Measurements from ENCODE around the gene TFR2. TPM values are rescaled to one million over a fixed set of nuclear protein-coding genes. Genes with fewer than 3 reads are reported as not detected.

TFR2 gene
- total and polyA plus RNA-seq, 4 experiments from 2014 or later, result 0.75 to 6.2 (median 4.1) TPM

GRCh38 chr7:100577507-100577906 is 63.8 kb downstream of the TFR2 start:
- H3K27ac ChIP-seq (ENCODE audit: low read depth, low read length), result no peak overlapping the region
- H3K36me3 ChIP-seq (ENCODE audit: insufficient read depth, low read length), result peaks cover 77% of the 10 kb centered on the region
- ChIA-PET CTCF (ENCODE audit: partially characterized antibody) (interaction anchor here (0.6 to 2.4 kb wide), 6 partner anchors 11 to 116 kb away, joined by 3 to 13 read pairs (median 4); no protein-coding TSS in a partner anchor), POLR2A (ENCODE audit: partially characterized antibody) (interaction anchor here (1.2 to 2.9 kb wide), 6 partner anchors 8 to 35 kb away, joined by 3 to 20 read pairs (median 4); partner anchors contain the start of genes FBXO24, LRCH4 and MOSPD3)
- H3K4me3 Mint-ChIP-seq, result no peak overlapping the region
- peaks cover 9 to 28% of the 10 kb centered on the region in 2 donors for H3K36me3 Mint-ChIP-seq
- intact Hi-C loops (cut with micrococcal nuclease), result no loop called here
- H3K9me3 ChIP-seq (ENCODE audit: control insufficient read depth in 1 of 2, low read length in 2 of 2), result no peaks in the 10 kb centered on the region
- H3K27ac Mint-ChIP-seq, result no peak overlapping the region
- no peaks in the 10 kb centered on the region for H3K9me3 Mint-ChIP-seq
- H3K27me3 Mint-ChIP-seq, result no peaks in the 10 kb centered on the region
- no peak overlapping the region for H3K4me3 ChIP-seq (ENCODE audit: low read length in 2 of 2)
- peaks cover 20% of the 10 kb centered on the region for H3K4me1 ChIP-seq (ENCODE audit: insufficient read depth, low read length)
- peaks cover 0 to 11% (median 2%) of the 10 kb centered on the region in 4 donors for H3K4me1 Mint-ChIP-seq
- no peaks in the 10 kb centered on the region for H3K27me3 ChIP-seq (ENCODE audit: insufficient read depth, low read length)
- DNase-seq, result no peak

GRCh38 chr7:100577103-100577502 is 64.2 kb downstream of the TFR2 start:
- no peaks in the 10 kb centered on the region for H3K27me3 ChIP-seq (ENCODE audit: insufficient read depth, low read length)
- no peak overlapping the region for H3K27ac ChIP-seq (ENCODE audit: low read depth, low read length)
- Mint-ChIP-seq H3K36me3 (peaks cover 9 to 32% of the 10 kb centered on the region in 2 donors), H3K4me3 (no peak overlapping the region), H3K27me3 (no peaks in the 10 kb centered on the region), H3K27ac (no peak overlapping the region), H3K4me1 (peaks cover under 1 to 15% (median 1%) of the 10 kb centered on the region in 4 donors), H3K9me3 (no peaks in the 10 kb centered on the region)
- peaks cover 73% of the 10 kb centered on the region for H3K36me3 ChIP-seq (ENCODE audit: insufficient read depth, low read length)
- H3K4me3 ChIP-seq (ENCODE audit: low read length in 2 of 2), result no peak overlapping the region
- no peak for DNase-seq
- peaks cover 16% of the 10 kb centered on the region for H3K4me1 ChIP-seq (ENCODE audit: insufficient read depth, low read length)
- POLR2A ChIA-PET (ENCODE audit: partially characterized antibody), result interaction anchor here (1.2 to 2.9 kb wide), 5 partner anchors 8 to 29 kb away, joined by 3 to 20 read pairs (median 5); partner anchors contain the start of genes FBXO24 and LRCH4
- H3K9me3 ChIP-seq (ENCODE audit: control insufficient read depth in 1 of 2, low read length in 2 of 2), result no peaks in the 10 kb centered on the region
- intact Hi-C loops (cut with micrococcal nuclease), result no loop called here
- CTCF ChIA-PET (ENCODE audit: partially characterized antibody), result interaction anchor here (0.6 to 2.4 kb wide), 4 partner anchors 12 to 116 kb away, joined by 3 to 13 read pairs (median 4); no protein-coding TSS in a partner anchor

GRCh38 chr7:100576384-100576993 is 64.9 kb downstream of the TFR2 start:
- Histone ChIP-seq H3K9me3 (ENCODE audit: control insufficient read depth in 1 of 2, low read length in 2 of 2) (no peaks in the 10 kb centered on the region), H3K27ac (ENCODE audit: low read depth, low read length) (no peak overlapping the region), H3K4me1 (ENCODE audit: insufficient read depth, low read length) (peaks cover 10% of the 10 kb centered on the region), H3K36me3 (ENCODE audit: insufficient read depth, low read length) (peaks cover 67% of the 10 kb centered on the region), H3K27me3 (ENCODE audit: insufficient read depth, low read length) (no peaks in the 10 kb centered on the region), H3K4me3 (ENCODE audit: low read length in 2 of 2) (no peak overlapping the region)
- DNase-seq, result no peak
- ChIA-PET POLR2A (ENCODE audit: partially characterized antibody) (interaction anchor here (0.7 to 2.9 kb wide), 4 partner anchors 10 to 116 kb away, joined by 3 to 20 read pairs (median 4); partner anchors contain the start of genes FBXO24, LRCH4 and MOSPD3), CTCF (ENCODE audit: partially characterized antibody) (interaction anchor here (2.4 kb wide), 1 partner anchor 12 kb away, joined by 13 read pairs; no protein-coding TSS in a partner anchor)
- Mint-ChIP-seq H3K9me3 (peaks cover 0 to 2% (median 0%) of the 10 kb centered on the region in 8 donors), H3K27me3 (no peaks in the 10 kb centered on the region), H3K4me3 (peak overlapping the region in 1 of 8 donors; percentile 51), H3K36me3 (peaks cover 9 to 37% of the 10 kb centered on the region in 2 donors), H3K27ac (peak overlapping the region in 2 of 7 donors; percentile 13 to 42), H3K4me1 (peaks cover 4 to 21% (median 7%) of the 10 kb centered on the region in 4 donors)
- intact Hi-C loops (cut with micrococcal nuclease), result no loop called here

- H3K36me3 Mint-ChIP-seq, result peaks cover 9 to 37% of the 10 kb centered on the region in 2 donors
These were observed 65.5 kb downstream of the TFR2 start for GRCh38 chr7:100575746-100576383.

GRCh38 chr7:100575206-100575631 is 66.1 kb downstream of the TFR2 start:
- peaks cover 5 to 34% (median 6%) of the 10 kb centered on the region in 4 donors for H3K4me1 Mint-ChIP-seq
- Histone ChIP-seq H3K36me3 (ENCODE audit: insufficient read depth, low read length) (peaks cover 54% of the 10 kb centered on the region), H3K4me3 (ENCODE audit: low read length in 2 of 2) (no peak overlapping the region), H3K27ac (ENCODE audit: low read depth, low read length) (no peak overlapping the region), H3K27me3 (ENCODE audit: insufficient read depth, low read length) (no peaks in the 10 kb centered on the region), H3K4me1 (ENCODE audit: insufficient read depth, low read length) (peaks cover 12% of the 10 kb centered on the region), H3K9me3 (ENCODE audit: control insufficient read depth in 1 of 2, low read length in 2 of 2) (no peaks in the 10 kb centered on the region)
- H3K27me3 Mint-ChIP-seq, result no peaks in the 10 kb centered on the region
- H3K36me3 Mint-ChIP-seq, result peaks cover 9 to 37% of the 10 kb centered on the region in 2 donors
- H3K27ac Mint-ChIP-seq, result no peak overlapping the region
- intact Hi-C loops (cut with micrococcal nuclease), result no loop called here
- no peak for DNase-seq
- no peak overlapping the region for H3K4me3 Mint-ChIP-seq
- POLR2A ChIA-PET (ENCODE audit: partially characterized antibody), result no interaction called here
- CTCF ChIA-PET (ENCODE audit: partially characterized antibody), result no interaction called here
- H3K9me3 Mint-ChIP-seq, result peaks cover 0 to 2% (median 0%) of the 10 kb centered on the region in 8 donors

More at GRCh38 chr7:100575746-100576383, 65.5 kb downstream of the TFR2 start:
- Histone ChIP-seq H3K9me3 (ENCODE audit: control insufficient read depth in 1 of 2, low read length in 2 of 2) (no peaks in the 10 kb centered on the region), H3K4me1 (ENCODE audit: insufficient read depth, low read length) (peaks cover 10% of the 10 kb centered on the region), H3K4me3 (ENCODE audit: low read length in 2 of 2) (no peak overlapping the region), H3K36me3 (ENCODE audit: insufficient read depth, low read length) (peaks cover 60% of the 10 kb centered on the region), H3K27ac (ENCODE audit: low read depth, low read length) (no peak overlapping the region), H3K27me3 (ENCODE audit: insufficient read depth, low read length) (no peaks in the 10 kb centered on the region)
- no peaks in the 10 kb centered on the region for H3K27me3 Mint-ChIP-seq
- H3K4me3 Mint-ChIP-seq, result no peak overlapping the region
- H3K4me1 Mint-ChIP-seq, result peaks cover 4 to 28% (median 6%) of the 10 kb centered on the region in 4 donors
- ChIA-PET CTCF (ENCODE audit: partially characterized antibody) (interaction anchor here (2.4 kb wide), 1 partner anchor 12 kb away, joined by 13 read pairs; no protein-coding TSS in a partner anchor), POLR2A (ENCODE audit: partially characterized antibody) (interaction anchor here (0.7 to 2.9 kb wide), 4 partner anchors 10 to 116 kb away, joined by 3 to 20 read pairs (median 4); partner anchors contain the start of genes FBXO24, LRCH4 and MOSPD3)
- no peak for DNase-seq
- H3K27ac Mint-ChIP-seq, result peak overlapping the region in 1 of 7 donors; percentile 13
- intact Hi-C loops (cut with micrococcal nuclease), result no loop called here
- H3K9me3 Mint-ChIP-seq, result peaks cover 0 to 2% (median 0%) of the 10 kb centered on the region in 8 donors

- intact Hi-C loops (cut with micrococcal nuclease), result no loop called here
- Histone ChIP-seq H3K9me3 (ENCODE audit: control insufficient read depth in 1 of 2, low read length in 2 of 2) (no peaks in the 10 kb centered on the region), H3K4me3 (ENCODE audit: low read length in 2 of 2) (no peak overlapping the region), H3K27ac (ENCODE audit: low read depth, low read length) (no peak overlapping the region), H3K4me1 (ENCODE audit: insufficient read depth, low read length) (peaks cover 19% of the 10 kb centered on the region), H3K36me3 (ENCODE audit: insufficient read depth, low read length) (peaks cover 48% of the 10 kb centered on the region), H3K27me3 (ENCODE audit: insufficient read depth, low read length) (no peaks in the 10 kb centered on the region)
- DNase-seq, result no peak
- CTCF ChIA-PET (ENCODE audit: partially characterized antibody), result interaction anchor here (0.9 kb wide), 1 partner anchor 11 kb away, joined by 3 read pairs; no protein-coding TSS in a partner anchor
- Mint-ChIP-seq H3K27ac (peak overlapping the region in 2 of 7 donors; percentile 3 to 17), H3K4me1 (peaks cover 6 to 36% (median 7%) of the 10 kb centered on the region in 4 donors), H3K36me3 (peaks cover 9 to 35% of the 10 kb centered on the region in 2 donors), H3K9me3 (peaks cover 0 to 2% (median 0%) of the 10 kb centered on the region in 8 donors), H3K4me3 (no peak overlapping the region), H3K27me3 (no peaks in the 10 kb centered on the region)
- POLR2A ChIA-PET (ENCODE audit: partially characterized antibody), result interaction anchor here (12.1 kb wide), 1 partner anchor 12 kb away, joined by 307 read pairs; the partner anchor contains the start of genes FBXO24 and LRCH4
These were observed 66.8 kb downstream of the TFR2 start for GRCh38 chr7:100574362-100575205.

Data from CD4-positive, alpha-beta memory T cell (primary cell).